MM.1S (cell line): ENCODE data around the gene MARCOL.

ENCODE experiments used
- CTCF ChIP-seq: fragments of 300-600 bp; sonication (generic); IDR thresholded peaks from 2 replicates; pipeline ENCODE4 v1.5.1; 2016; ENCODE audit warnings: antibody characterized with exemption, low read length, mixed read lengths
- EZH2 ChIP-seq: fragments of 300-600 bp; sonication (generic); optimal IDR thresholded peaks from 2 replicates; pipeline ENCODE3; 2017; ENCODE audit warnings: low read depth, mild to moderate bottlenecking, antibody characterized with exemption, low read length, mixed read lengths
- EZH2phosphoT487 ChIP-seq: fragments of 300-600 bp; sonication (generic); IDR thresholded peaks from 2 replicates; pipeline ENCODE4 v1.6.1; 2018; ENCODE audit warnings: antibody characterized with exemption, low read length

DNA sequence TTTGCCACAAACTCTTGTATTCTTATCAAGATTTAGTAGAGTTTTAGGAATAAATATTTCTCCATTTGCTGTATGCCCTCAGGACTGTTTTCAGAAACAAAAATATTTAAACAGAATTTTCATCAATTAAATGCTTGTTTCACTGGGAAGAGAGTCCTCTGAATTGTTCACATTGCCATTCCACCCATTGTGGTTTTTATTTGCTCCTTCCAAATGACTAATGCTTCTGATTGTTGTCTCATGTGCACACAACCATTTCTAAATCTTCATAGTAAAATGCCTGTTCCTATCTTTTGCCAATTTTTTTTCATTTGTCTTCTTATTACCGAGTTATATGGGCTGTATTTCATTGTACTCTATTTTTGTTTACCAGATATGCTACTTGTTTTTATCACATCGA, 10.6 kb downstream of the MARCOL start:
- no peak for TF ChIP-seq CTCF
- no peak for TF ChIP-seq EZH2phosphoT487
- TF ChIP-seq EZH2: no peak
